Cerebellar nuclear complex (tissue), 1 donor: ENCODE data around the gene MCRIP2.
A peak's percentile ranks its signal among the peaks of the same experiment; 100 is the strongest.
"Not testable (repeated sequence)": the region's sequence is repeated elsewhere in the genome, so short reads cannot be mapped to it uniquely, and the experiment has no call there.

Source experiments
- DNase-seq, 2 experiments: peaks; one replicate each; lab custom pipeline; 2025; lab: John Stamatoyannopoulos, UW

MCRIP2 gene

GRCh38 chr16:680967-681745 lies 39.5 kb downstream of the MCRIP2 start:
- DNase-seq: no peak

GRCh38 chr16:681746-682427 lies 40.3 kb downstream of the MCRIP2 start:
- no peak for DNase-seq

GRCh38 chr16:682493-683395 lies 41.1 kb downstream of the MCRIP2 start:
- DNase-seq: no peak

GRCh38 chr16:683396-684070 lies 41.9 kb downstream of the MCRIP2 start:
- no peak for DNase-seq

- peak; percentile 37 to 70 for DNase-seq
These were observed 42.6 kb downstream of the MCRIP2 start, which contains the start of gene JMJD8 for GRCh38 chr16:684071-684794. Gene JMJD8 (minus strand): TSS chr16:684334. CDS start chr16:684319, 15 bp downstream.

- DNase-seq: no peak
These were observed 43.5 kb downstream of the MCRIP2 start for GRCh38 chr16:684961-685696.

- no peak for DNase-seq
These were observed 44.3 kb downstream of the MCRIP2 start for GRCh38 chr16:685967-686366.

GRCh38 chr16:686459-687260 lies 45.0 kb downstream of the MCRIP2 start:
- DNase-seq: no peak

GRCh38 chr16:687499-687898 lies 45.9 kb downstream of the MCRIP2 start:
- no peak for DNase-seq

GRCh38 chr16:689175-689897 lies 47.7 kb downstream of the MCRIP2 start:
- DNase-seq: no peak

- not testable (repeated sequence) for DNase-seq
These were observed 49.6 kb downstream of the MCRIP2 start for GRCh38 chr16:691242-691641.

GRCh38 chr16:692356-693108 lies 50.9 kb downstream of the MCRIP2 start:
- DNase-seq: no peak

- DNase-seq: no peak
These were observed 51.7 kb downstream of the MCRIP2 start for GRCh38 chr16:693364-693763.

GRCh38 chr16:693766-694165 lies 52.1 kb downstream of the MCRIP2 start:
- no peak for DNase-seq

- DNase-seq: no peak
These were observed 52.7 kb downstream of the MCRIP2 start for GRCh38 chr16:694187-694862.

GRCh38 chr16:694863-695354 lies 53.3 kb downstream of the MCRIP2 start:
- no peak for DNase-seq

GRCh38 chr16:695355-696089 lies 53.9 kb downstream of the MCRIP2 start:
- DNase-seq: no peak
